Activated T-helper 2 cell treated with anti-CD3 and anti-CD28 coated beads, Interferon-gamma antibody, Interleukin-2, Interleukin-4, amounts not matched to agents 10 μg/mL and 5 μg/mL and 100 μg/mL, durations not matched to agents 14 hours and 24 hours and 36 hours (primary cell): ENCODE results near the gene NCKAP5. TPM values are rescaled to one million over a fixed set of nuclear protein-coding genes. Genes with fewer than 3 reads are reported as not detected.
A peak's percentile ranks its signal among the peaks of the same experiment; 100 is the strongest.

Experiments used
- DNase-seq: peaks from one replicate; pipeline ENCODE4 v3.0.0; 2021; ENCODE audit warnings: low spot score
- H3K27ac Mint-ChIP-seq: one replicate; pipeline ENCODE4 v1.8.0; 2021; ENCODE audit warnings: mixed read lengths
- H3K27me3 Mint-ChIP-seq: one replicate; pipeline ENCODE4 v1.8.0; 2021; ENCODE audit warnings: low read depth, mixed read lengths
- H3K36me3 Mint-ChIP-seq: one replicate; pipeline ENCODE4 v1.8.0; 2021; ENCODE audit warnings: low read depth, mixed read lengths
- H3K4me1 Mint-ChIP-seq: one replicate; pipeline ENCODE4 v1.8.0; 2021; ENCODE audit warnings: low read depth, mixed read lengths
- H3K4me3 Mint-ChIP-seq: one replicate; pipeline ENCODE4 v1.8.0; 2021; ENCODE audit warnings: low read depth, mild to moderate bottlenecking, moderate library complexity, mixed read lengths
- H3K9me3 Mint-ChIP-seq: one replicate; pipeline ENCODE4 v1.8.0; 2021; ENCODE audit warnings: mixed read lengths
- intact Hi-C: fragments of 100-400 bp; cut with micrococcal nuclease; formaldehyde crosslinking; loops from one replicate; pipeline ENCODE4 v1.15.1; 2023
- total RNA-seq: library from RNA; stranded (reverse); gene quantifications from 2 replicates; pipeline ENCODE4 v1.2.3, GENCODE V29; 2022

The NCKAP5 gene
- total RNA-seq, 1 donor from 2014 or later: not detected

DNA sequence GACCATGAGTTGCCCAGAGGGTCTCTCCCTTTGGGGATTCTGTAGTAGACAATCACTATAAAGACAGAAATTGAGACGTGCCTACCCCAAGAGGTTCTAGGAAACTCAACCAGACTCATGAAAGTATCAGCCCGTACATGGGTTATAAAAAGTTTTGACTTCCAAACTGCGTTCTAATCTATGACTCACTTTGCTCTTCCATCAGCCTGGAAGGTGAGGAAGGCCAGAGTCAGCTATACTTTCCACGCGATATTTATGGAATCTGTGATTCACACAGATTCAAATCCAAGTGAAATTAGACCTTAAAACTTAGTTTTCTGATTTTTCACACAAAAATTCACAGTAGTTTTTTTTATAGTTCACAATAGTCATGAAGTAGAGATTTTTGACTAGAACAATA is 890.6 kb downstream of the NCKAP5 start:
- DNase-seq: no peak
- H3K36me3 Mint-ChIP-seq: no peaks in the 10 kb centered on the region
- intact Hi-C loops: loop anchor here (10.0 kb wide), 1 partner anchor 497 kb away; no protein-coding TSS in a partner anchor
- H3K9me3 Mint-ChIP-seq: no peaks in the 10 kb centered on the region
- no peak overlapping the region for H3K27ac Mint-ChIP-seq
- H3K4me1 Mint-ChIP-seq: no peaks in the 10 kb centered on the region
- no peak overlapping the region for H3K4me3 Mint-ChIP-seq
- peaks cover 2% of the 10 kb centered on the region for H3K27me3 Mint-ChIP-seq

DNA sequence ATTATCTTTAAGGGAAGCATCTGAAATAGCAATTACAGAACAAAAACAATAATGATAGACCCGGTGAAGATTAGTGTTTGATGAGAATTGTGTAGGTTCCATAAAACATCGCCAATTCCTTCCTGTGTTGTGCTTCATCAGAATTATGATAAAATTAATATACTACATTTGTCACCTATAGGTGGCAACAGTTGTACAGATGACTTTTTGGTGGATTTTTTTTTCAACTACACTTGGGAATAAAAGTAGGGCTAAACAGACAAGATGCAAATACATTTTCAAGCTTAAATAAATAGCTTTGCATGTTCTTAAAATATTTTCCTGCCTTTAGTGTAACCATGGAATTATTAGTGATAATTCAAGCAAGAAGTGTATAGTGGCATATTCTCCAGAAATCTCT is 891.3 kb downstream of the NCKAP5 start:
- Mint-ChIP-seq H3K36me3 (no peaks in the 10 kb centered on the region), H3K27ac (no peak overlapping the region), H3K4me1 (no peaks in the 10 kb centered on the region), H3K4me3 (no peak overlapping the region), H3K9me3 (no peaks in the 10 kb centered on the region), H3K27me3 (peaks cover 2% of the 10 kb centered on the region)
- DNase-seq: no peak
- intact Hi-C loops: loop anchor here (10.0 kb wide), 1 partner anchor 498 kb away; no protein-coding TSS in a partner anchor

DNA sequence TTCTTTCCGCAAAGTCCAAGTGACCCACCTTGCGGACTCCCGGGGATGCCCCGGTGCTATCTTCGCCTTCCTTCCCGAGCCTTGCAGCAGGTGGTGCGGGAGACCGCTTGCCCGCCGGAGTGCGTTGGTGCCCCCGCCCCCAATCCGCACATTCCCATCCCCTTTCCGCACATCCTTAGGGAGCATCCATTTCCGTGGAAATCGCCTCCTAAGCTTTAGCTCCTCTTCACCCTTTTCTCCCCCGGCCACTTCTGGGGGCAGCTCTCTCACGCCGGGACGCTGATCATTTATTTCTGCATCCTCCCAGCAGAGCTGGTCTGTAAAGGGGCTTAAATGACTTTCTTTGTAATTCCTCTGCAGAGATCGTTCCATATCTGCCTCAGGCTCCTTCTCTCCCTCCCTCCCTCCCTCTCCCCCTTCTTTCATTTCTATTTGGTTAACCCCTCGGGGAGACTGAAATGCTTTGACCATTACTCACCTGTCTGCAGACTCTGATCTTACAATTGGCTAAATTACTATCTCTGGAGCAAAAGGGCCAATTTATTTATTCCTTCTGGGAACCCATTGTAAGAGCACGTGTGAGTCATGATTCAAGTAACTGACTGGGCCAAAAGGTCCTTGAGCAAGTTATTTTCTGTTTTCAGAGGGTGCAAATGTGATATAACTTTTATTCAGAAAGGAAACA is 897.0 kb downstream of the NCKAP5 start:
- H3K4me3 Mint-ChIP-seq: no peak overlapping the region
- H3K27ac Mint-ChIP-seq: no peak overlapping the region
- no peaks in the 10 kb centered on the region for H3K4me1 Mint-ChIP-seq
- intact Hi-C loops: loop anchor here (10.0 kb wide), 1 partner anchor 504 kb away; no protein-coding TSS in a partner anchor
- H3K36me3 Mint-ChIP-seq: no peaks in the 10 kb centered on the region
- DNase-seq: no peak
- H3K27me3 Mint-ChIP-seq: peaks cover 20% of the 10 kb centered on the region
- no peaks in the 10 kb centered on the region for H3K9me3 Mint-ChIP-seq

DNA sequence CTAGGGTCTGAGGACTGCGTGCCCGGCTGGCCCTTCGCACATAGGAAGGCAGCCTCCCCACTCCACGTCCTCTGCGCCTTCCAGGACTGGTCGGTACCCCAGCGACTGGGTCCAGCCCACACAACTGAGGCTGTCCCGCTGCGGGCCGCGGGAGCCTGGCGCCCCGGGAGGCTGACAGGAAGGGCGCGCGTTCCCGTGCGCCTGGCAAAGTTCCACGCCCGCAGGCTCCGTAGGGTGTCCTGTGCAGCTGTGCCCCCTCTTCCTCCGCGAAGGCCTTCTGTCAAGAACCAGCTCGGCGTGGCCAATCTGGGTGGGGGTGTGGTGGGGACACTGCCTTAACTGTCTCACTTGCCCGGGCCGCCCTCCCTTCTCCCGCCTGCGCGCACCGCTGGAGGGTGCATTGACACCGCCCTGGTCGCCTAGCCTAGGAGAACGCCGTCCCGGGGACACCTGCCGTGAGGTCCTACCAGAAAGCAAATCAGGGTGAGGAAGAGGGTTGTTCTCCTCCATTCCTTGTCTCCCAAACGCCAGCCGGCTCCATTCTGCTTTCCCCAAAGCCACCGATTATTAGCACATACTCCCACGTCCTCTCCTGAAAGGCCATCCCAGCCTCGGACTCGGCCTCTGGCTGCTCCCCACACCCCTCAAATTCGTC is 897.6 kb downstream of the NCKAP5 start:
- H3K27ac Mint-ChIP-seq: no peak overlapping the region
- no peak for DNase-seq
- peaks cover 20% of the 10 kb centered on the region for H3K27me3 Mint-ChIP-seq
- H3K4me3 Mint-ChIP-seq: no peak overlapping the region
- no peaks in the 10 kb centered on the region for H3K4me1 Mint-ChIP-seq
- intact Hi-C loops: loop anchor here (10.0 kb wide), 1 partner anchor 504 kb away; no protein-coding TSS in a partner anchor
- no peaks in the 10 kb centered on the region for H3K9me3 Mint-ChIP-seq
- no peaks in the 10 kb centered on the region for H3K36me3 Mint-ChIP-seq

DNA sequence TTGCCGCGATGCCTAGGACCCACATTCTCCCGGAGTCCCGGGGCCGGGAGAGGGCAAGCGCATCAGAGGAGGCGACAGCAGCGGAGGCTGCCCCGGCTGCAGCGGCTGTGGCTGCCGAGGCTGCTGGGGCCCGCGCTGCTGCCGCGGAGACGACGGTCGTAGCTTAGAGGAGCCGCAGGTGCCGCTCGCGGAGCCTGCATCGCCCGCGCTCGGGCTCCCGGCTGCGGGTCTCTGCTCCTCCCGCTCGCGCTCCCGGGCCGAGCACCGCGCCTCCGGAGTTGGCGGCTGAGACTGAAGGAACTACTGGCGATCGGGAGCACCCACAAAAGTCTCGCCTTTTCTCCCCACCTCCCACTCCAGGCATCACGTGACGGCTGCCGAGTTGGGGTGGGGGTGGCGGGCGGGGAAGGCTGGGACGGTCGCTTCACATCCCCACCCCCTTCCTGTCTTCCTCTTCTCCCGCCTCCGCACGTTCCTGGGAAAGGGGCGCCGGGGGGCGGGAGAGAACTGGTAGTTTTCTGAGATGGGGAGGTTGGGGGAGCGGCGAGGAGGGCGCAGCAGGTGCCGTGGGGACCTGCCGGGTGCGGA is 898.3 kb downstream of the NCKAP5 start, which contains the start of gene LYPD1:
TSS of gene LYPD1 (minus strand) at position 298 of the 588 bp plus-strand sequence. CDS start at position 25, 273 bp downstream.
- H3K36me3 Mint-ChIP-seq: no peaks in the 10 kb centered on the region
- H3K27me3 Mint-ChIP-seq: peaks cover 20% of the 10 kb centered on the region
- H3K27ac Mint-ChIP-seq: no peak within 1 kb of the TSS
- H3K4me1 Mint-ChIP-seq: no peaks in the 10 kb centered on the region
- intact Hi-C loops: loop anchor here (10.0 kb wide), 1 partner anchor 505 kb away; no protein-coding TSS in a partner anchor
- H3K4me3 Mint-ChIP-seq: no peak within 1 kb of the TSS
- no peaks in the 10 kb centered on the region for H3K9me3 Mint-ChIP-seq
- no peak for DNase-seq

DNA sequence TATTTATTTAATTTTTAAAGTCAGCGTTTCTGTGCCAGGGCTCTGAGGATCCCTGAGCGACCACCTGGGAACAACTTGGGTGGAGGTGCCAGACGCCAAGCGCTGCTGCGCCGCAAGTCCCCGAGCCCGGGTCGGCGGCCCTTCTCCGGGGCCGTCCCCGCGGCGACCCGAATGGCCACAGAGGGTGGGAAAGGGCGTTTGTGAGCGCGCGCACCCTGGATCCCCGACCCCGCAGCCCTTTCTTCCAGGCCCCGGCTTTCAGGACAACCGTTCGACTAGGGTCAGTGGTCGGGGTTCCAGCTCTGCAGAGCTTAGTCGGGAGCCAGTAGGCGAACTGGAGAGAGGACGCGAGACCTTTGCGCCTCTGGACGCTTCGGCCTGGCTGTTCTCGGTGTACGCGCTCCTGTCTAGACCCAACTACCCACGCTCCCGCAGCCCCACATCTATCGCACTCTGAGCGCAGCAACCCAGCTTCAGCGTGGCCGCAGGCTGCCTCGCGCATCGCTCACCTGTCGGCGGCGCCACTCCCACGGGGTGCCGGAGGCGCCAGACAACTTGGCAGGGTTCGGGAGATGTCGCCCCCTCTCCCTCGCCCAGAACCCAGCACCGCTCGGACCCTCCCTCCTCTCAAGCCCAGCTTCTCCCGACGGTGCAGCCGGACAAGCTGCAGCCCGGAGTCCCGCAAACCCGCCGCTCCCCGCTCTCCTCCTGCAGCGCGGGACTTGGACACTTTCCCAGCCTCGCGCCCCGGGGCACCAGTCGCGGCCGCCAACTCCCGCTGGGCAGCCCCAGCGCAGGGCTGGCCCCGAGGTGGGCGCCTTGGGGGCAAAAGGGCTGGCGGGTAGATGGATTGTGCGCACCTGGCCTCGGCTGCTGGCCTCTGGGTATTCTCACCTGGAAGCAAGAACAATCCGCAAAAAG is 899.0 kb downstream of the NCKAP5 start:
- no peak overlapping the region for H3K4me3 Mint-ChIP-seq
- peaks cover 20% of the 10 kb centered on the region for H3K27me3 Mint-ChIP-seq
- DNase-seq: no peak
- H3K27ac Mint-ChIP-seq: no peak overlapping the region
- no peaks in the 10 kb centered on the region for H3K9me3 Mint-ChIP-seq
- H3K36me3 Mint-ChIP-seq: no peaks in the 10 kb centered on the region
- H3K4me1 Mint-ChIP-seq: no peaks in the 10 kb centered on the region
- intact Hi-C loops: no loop called here

DNA sequence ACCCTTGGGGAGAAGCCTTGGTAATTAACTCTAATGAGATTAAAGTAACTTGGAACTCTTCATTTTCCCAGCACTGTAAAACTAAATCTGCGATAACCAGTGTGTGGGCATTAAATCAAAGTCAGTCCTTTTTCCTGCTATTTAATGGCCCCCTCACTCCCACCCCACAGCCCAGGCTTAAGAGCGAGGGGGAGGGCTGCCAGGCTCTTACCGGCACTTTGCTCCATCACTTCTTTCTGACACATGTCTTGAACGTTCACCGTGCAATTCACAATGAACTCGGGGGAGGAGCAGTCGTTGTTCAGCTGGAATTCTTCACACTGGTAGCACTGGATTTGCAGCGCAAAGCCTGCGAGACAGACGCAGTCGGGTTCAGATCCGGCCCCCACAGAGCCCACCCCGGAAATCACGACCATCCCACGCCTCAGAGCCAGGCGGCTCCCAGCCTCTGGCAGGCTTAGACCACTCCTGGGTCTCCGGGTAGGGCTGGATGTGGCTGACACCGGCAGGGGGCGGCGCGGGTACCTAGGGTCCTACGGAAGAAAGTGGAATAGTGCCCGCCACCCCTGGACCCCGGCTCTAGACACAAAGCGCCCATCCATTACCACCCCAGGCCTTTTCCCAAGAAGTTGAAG is 900.0 kb downstream of the NCKAP5 start:
- intact Hi-C loops: no loop called here
- H3K27me3 Mint-ChIP-seq: peaks cover 20% of the 10 kb centered on the region
- H3K9me3 Mint-ChIP-seq: no peaks in the 10 kb centered on the region
- H3K27ac Mint-ChIP-seq: peak overlapping the region; percentile 52
- no peak overlapping the region for H3K4me3 Mint-ChIP-seq
- H3K4me1 Mint-ChIP-seq: no peaks in the 10 kb centered on the region
- no peak for DNase-seq
- no peaks in the 10 kb centered on the region for H3K36me3 Mint-ChIP-seq

DNA sequence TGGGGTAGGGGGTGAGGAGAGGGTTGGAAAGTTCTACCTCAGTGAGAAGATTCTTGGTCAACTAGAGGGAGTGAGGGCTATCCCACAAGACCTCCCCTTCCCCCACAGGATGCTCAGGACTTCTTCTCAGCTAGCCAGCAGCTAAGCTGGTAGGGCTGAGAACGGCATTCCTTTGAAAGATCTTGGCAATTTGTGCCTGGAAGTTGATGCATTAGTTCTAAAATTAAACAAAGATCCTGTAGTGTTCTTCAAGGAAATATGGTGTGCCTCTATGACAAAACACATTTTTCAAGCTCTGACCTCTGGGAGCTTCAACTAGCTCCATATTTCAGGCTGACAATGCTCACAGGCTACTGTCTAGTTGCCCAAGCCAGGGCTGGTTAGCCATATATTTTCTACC is 900.6 kb downstream of the NCKAP5 start:
- no peak for DNase-seq
- Mint-ChIP-seq H3K27me3 (peaks cover 18% of the 10 kb centered on the region), H3K36me3 (no peaks in the 10 kb centered on the region), H3K9me3 (no peaks in the 10 kb centered on the region), H3K4me3 (no peak overlapping the region), H3K4me1 (no peaks in the 10 kb centered on the region), H3K27ac (no peak overlapping the region)
- intact Hi-C loops: no loop called here

DNA sequence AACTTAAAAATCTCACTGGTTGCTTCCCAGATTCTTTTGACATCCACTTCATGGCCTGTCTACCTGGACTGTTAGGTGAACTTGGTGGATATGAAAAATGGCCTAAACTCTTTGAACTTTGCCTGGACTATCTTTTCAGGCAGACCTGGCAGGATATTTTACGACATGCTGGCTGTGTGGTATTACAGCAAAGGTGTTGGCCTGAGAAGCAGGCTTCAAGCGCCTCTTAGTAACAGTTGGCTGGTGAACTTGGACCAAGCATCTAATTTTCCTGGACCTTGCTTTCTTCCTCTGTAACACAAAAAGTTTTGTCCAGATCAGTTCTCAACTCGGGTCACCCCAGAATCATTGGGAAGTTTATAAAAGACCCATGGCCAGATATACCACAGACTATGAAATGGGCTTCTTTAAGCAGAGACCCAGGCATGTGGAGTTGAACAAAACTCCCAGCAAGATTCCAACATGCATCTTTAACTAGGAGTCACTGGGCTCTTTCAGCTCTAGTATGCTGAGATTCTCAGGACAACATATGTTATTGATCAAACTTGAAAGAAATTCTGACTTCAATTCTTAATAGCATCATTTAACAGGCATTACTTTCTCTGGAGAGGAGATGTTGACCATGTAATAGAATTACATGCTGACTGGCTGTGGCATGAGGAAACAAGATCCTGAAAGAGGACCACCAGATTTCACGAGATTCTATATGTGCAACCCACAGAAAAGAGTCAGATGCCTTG is 902.7 kb downstream of the NCKAP5 start:
- peaks cover 9% of the 10 kb centered on the region for H3K27me3 Mint-ChIP-seq
- no peak overlapping the region for H3K4me3 Mint-ChIP-seq
- no peak overlapping the region for H3K27ac Mint-ChIP-seq
- intact Hi-C loops: no loop called here
- no peaks in the 10 kb centered on the region for H3K4me1 Mint-ChIP-seq
- no peaks in the 10 kb centered on the region for H3K9me3 Mint-ChIP-seq
- H3K36me3 Mint-ChIP-seq: no peaks in the 10 kb centered on the region
- no peak for DNase-seq

DNA sequence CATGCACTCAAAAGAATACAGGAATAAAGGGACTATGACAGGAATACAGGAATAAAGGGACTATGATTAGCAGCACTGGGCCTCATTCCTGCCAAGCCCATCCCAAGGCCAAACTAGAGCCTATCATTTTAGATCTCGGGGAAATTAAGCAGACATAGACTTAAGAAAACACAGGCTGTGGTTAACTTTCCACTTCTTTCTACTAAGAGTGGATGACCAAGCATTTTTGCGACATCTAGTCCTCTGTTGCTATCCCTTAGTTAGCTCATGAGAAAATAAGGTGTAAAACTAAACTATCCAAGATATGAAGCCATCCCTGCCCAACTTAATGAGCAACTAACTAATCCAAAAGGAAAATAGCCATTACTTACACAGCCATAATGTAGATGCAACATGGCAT is 904.2 kb downstream of the NCKAP5 start:
- no peaks in the 10 kb centered on the region for H3K9me3 Mint-ChIP-seq
- H3K4me3 Mint-ChIP-seq: no peak overlapping the region
- H3K4me1 Mint-ChIP-seq: no peaks in the 10 kb centered on the region
- intact Hi-C loops: no loop called here
- H3K27me3 Mint-ChIP-seq: peaks cover 9% of the 10 kb centered on the region
- no peak overlapping the region for H3K27ac Mint-ChIP-seq
- H3K36me3 Mint-ChIP-seq: no peaks in the 10 kb centered on the region
- DNase-seq: no peak

DNA sequence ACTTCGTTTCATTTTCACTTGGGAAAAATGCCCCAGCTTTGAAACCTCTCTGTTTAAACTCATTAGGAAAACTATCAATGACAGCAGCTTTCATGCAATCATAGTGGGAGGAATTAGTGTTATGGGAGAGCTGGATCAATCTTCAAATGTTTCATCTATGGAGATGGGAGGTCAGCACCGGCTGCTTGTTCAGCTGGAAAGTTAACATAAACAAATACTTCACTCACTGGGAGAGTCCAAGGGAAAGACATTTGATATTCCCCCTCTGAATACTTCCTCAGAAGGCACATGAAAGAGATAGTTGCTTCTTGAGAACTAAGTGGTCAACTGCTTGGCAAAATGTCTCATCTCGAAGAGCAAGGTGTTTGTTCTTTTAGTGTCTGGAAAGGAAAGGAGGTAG is 905.5 kb downstream of the NCKAP5 start:
- DNase-seq: no peak
- H3K27me3 Mint-ChIP-seq: peaks cover 1% of the 10 kb centered on the region
- intact Hi-C loops: no loop called here
- H3K4me3 Mint-ChIP-seq: no peak overlapping the region
- no peaks in the 10 kb centered on the region for H3K36me3 Mint-ChIP-seq
- H3K27ac Mint-ChIP-seq: no peak overlapping the region
- H3K9me3 Mint-ChIP-seq: no peaks in the 10 kb centered on the region
- H3K4me1 Mint-ChIP-seq: no peaks in the 10 kb centered on the region
